SK-N-SH treated with all-trans-retinoic acid at 6 μM for 48 hours (cell line): ENCODE results near the gene SLC8A2.

Source experiments
- BACH2 ChIP-seq: fragments of 250-450 bp; sonication (Bioruptor Pico); IDR thresholded peaks from 2 replicates; pipeline ENCODE4 v1.9.0; 2021; ENCODE audit warnings: mild to moderate bottlenecking, borderline replicate concordance
- CSDC2 ChIP-seq: fragments of 250-450 bp; sonication (Bioruptor Pico); IDR thresholded peaks from 2 replicates; pipeline ENCODE4 v1.5.0; 2020; ENCODE audit warnings: mild to moderate bottlenecking, moderate library complexity
- ESRRG ChIP-seq: fragments of 250-450 bp; sonication (Bioruptor Pico); IDR thresholded peaks from 2 replicates; pipeline ENCODE4 v1.6.1; 2021; ENCODE audit warnings: mild to moderate bottlenecking
- ISL1 ChIP-seq: fragments of 250-450 bp; sonication (Bioruptor Pico); IDR thresholded peaks from 2 replicates; pipeline ENCODE4 v2.1.2; 2022; ENCODE audit warnings: mild to moderate bottlenecking, moderate library complexity
- RARB ChIP-seq: fragments of 250-450 bp; sonication (Bioruptor Pico); IDR thresholded peaks from 2 replicates; pipeline ENCODE4 v1.8.0; 2021; ENCODE audit warnings: mild to moderate bottlenecking, moderate library complexity
- SNAI2 ChIP-seq: fragments of 250-450 bp; sonication (Bioruptor Pico); IDR thresholded peaks from 2 replicates; pipeline ENCODE4 v1.5.0; 2020; ENCODE audit warnings: mild to moderate bottlenecking, moderate library complexity
- ZC3H10 ChIP-seq: fragments of 250-450 bp; sonication (Bioruptor Pico); IDR thresholded peaks from 2 replicates; pipeline ENCODE4 v1.5.1; 2021; ENCODE audit warnings: mild to moderate bottlenecking, moderate library complexity
- ZFP3 ChIP-seq: fragments of 250-450 bp; sonication (Bioruptor Pico); IDR thresholded peaks from 2 replicates; pipeline ENCODE4 v1.5.0; 2020; ENCODE audit warnings: mild to moderate bottlenecking, moderate library complexity
- ZFP30 ChIP-seq: fragments of 450-650 bp; formaldehyde crosslinking; IDR thresholded peaks from 2 replicates; pipeline ENCODE4 v1.5.0; 2022; ENCODE audit warnings: mild to moderate bottlenecking, moderate library complexity
- ZNF70 ChIP-seq: fragments of 450-650 bp; formaldehyde crosslinking; IDR thresholded peaks from 2 replicates; pipeline ENCODE4 v1.5.0; 2020; ENCODE audit warnings: mild to moderate bottlenecking, moderate library complexity
- ZNF8 ChIP-seq: fragments of 450-650 bp; formaldehyde crosslinking; IDR thresholded peaks from 2 replicates; pipeline ENCODE4 v1.5.0; 2020; ENCODE audit warnings: mild to moderate bottlenecking, moderate library complexity
- TF ChIP-seq, protein P1 (sequence below): fragments of 250-450 bp; sonication (Bioruptor Pico); IDR thresholded peaks from 2 replicates; pipeline ENCODE4 v1.8.0; 2020; ENCODE audit warnings: mild to moderate bottlenecking, moderate library complexity, borderline replicate concordance
- TF ChIP-seq, protein P2 (sequence below): fragments of 250-450 bp; sonication (Bioruptor Pico); IDR thresholded peaks from 2 replicates; pipeline ENCODE4 v1.5.1; 2021; ENCODE audit warnings: mild to moderate bottlenecking, moderate library complexity
- TF ChIP-seq, protein P3 (sequence below): fragments of 250-450 bp; sonication (Bioruptor Pico); IDR thresholded peaks from 2 replicates; pipeline ENCODE4 v1.8.0; 2021; ENCODE audit warnings: low read depth, mild to moderate bottlenecking, moderate library complexity, borderline replicate concordance

DNA sequence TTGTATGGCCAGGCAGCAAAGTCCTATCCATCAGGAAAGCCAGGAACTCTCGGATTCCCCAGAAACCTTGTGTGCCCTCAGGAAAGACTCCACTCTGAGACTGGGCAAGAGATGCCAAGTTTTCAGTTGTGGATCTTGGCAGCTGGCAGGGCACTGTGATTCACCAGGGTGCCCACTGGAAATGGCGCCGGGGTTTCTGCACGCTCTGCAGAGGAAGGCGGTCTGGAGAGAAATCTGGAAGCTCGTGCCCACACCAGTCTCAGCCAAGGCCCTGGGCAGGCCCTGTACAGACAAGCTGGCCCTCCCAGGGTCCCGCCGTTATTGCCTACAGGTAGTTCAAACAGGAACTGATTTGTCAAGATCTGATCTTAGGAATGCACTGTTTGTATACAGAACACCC lies 38.3 kb upstream of the SLC8A2 start:
- TF ChIP-seq ISL1 (CRISPR knock-in tag) (no peak), ZFP30 (CRISPR knock-in tag) (no peak), RARB (CRISPR knock-in tag) (no peak), BACH2 (no peak), ZNF8 (CRISPR knock-in tag) (no peak), ZFP3 (CRISPR knock-in tag) (no peak), ESRRG (CRISPR knock-in tag) (no peak), CSDC2 (CRISPR knock-in tag) (no peak), ZC3H10 (no peak), SNAI2 (no peak), ZNF70 (CRISPR knock-in tag) (no peak)
- TF ChIP-seq, protein P1, sequence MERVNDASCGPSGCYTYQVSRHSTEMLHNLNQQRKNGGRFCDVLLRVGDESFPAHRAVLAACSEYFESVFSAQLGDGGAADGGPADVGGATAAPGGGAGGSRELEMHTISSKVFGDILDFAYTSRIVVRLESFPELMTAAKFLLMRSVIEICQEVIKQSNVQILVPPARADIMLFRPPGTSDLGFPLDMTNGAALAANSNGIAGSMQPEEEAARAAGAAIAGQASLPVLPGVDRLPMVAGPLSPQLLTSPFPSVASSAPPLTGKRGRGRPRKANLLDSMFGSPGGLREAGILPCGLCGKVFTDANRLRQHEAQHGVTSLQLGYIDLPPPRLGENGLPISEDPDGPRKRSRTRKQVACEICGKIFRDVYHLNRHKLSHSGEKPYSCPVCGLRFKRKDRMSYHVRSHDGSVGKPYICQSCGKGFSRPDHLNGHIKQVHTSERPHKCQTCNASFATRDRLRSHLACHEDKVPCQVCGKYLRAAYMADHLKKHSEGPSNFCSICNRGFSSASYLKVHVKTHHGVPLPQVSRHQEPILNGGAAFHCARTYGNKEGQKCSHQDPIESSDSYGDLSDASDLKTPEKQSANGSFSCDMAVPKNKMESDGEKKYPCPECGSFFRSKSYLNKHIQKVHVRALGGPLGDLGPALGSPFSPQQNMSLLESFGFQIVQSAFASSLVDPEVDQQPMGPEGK = no peak
- TF ChIP-seq, protein P2, sequence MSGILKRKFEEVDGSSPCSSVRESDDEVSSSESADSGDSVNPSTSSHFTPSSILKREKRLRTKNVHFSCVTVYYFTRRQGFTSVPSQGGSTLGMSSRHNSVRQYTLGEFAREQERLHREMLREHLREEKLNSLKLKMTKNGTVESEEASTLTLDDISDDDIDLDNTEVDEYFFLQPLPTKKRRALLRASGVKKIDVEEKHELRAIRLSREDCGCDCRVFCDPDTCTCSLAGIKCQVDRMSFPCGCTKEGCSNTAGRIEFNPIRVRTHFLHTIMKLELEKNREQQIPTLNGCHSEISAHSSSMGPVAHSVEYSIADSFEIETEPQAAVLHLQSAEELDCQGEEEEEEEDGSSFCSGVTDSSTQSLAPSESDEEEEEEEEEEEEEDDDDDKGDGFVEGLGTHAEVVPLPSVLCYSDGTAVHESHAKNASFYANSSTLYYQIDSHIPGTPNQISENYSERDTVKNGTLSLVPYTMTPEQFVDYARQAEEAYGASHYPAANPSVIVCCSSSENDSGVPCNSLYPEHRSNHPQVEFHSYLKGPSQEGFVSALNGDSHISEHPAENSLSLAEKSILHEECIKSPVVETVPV (CRISPR knock-in tag) = no peak
- TF ChIP-seq, protein P3, sequence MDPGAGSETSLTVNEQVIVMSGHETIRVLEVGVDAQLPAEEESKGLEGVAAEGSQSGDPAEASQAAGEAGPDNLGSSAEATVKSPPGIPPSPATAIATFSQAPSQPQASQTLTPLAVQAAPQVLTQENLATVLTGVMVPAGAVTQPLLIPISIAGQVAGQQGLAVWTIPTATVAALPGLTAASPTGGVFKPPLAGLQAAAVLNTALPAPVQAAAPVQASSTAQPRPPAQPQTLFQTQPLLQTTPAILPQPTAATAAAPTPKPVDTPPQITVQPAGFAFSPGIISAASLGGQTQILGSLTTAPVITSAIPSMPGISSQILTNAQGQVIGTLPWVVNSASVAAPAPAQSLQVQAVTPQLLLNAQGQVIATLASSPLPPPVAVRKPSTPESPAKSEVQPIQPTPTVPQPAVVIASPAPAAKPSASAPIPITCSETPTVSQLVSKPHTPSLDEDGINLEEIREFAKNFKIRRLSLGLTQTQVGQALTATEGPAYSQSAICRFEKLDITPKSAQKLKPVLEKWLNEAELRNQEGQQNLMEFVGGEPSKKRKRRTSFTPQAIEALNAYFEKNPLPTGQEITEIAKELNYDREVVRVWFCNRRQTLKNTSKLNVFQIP (CRISPR knock-in tag) = no peak
